ENCODE measurements around the gene CASP3.

CASP3 gene

DNA sequence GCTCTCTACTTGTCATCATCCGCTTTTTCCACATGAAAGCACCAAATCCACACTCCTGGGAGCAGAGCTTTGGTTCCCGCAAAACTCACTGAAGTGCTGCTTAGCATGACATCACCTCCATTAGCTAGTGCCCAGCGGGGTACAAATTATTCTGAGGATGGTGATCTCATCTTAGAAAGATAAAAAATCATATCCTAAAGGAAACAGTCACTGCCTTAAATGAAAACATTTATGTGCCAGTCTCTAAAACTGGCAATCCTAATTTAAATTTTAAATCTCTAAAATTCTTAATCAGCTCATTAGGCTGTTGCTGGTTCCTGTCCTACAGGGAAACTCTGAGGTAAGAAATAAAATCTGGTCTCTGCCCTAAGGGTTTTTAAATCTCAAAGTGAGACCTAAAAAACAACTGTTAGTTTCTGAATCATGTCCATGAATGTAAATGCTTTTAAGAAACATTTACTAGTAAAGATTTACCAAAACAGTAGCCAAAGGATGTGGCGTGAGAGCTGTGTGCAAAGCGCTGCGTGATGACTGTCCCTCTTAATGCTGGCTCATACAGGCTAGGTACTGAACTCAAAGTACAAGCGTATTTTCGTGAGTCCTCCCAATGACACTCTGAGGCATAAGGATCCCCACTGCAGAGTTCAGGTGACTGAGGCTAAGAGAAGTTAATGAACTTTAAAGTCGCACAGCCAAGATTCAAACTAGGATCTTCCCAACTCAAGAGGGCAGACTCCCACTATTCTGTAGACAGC is 4.5 kb downstream of the CASP3 start:
- H3K4me2 ChIP-seq (ENCODE audit: low read depth, low read length, poor library complexity, severe bottlenecking), result peak overlapping the region; percentile 98

DNA sequence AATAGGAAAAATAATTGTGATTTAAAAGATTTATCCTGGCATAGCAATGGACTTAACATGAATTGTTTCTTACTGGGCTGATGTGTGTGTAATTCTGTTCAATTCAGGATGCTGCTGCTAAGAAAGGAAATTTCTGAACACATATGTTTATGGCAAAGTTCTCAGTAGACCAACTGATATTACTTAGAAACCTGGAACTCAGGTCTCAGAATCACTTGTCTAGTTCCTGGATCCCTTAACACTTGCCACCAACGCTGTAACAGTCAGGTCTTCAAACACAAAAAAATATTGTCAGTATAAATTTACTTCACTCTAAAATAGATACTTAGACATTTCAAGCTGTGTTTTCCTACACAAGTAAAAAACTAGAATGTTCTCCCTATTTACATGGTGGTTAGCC is 5.5 kb downstream of the CASP3 start:
- H3K4me2 ChIP-seq (ENCODE audit: low read depth, low read length, poor library complexity, severe bottlenecking), result peak overlapping the region; percentile 46
- no peaks in the 10 kb centered on the region for H3K27me3 ChIP-seq (ENCODE audit: insufficient read depth, low read length, poor library complexity, severe bottlenecking)
- H3K4me1 ChIP-seq (ENCODE audit: insufficient read depth, low read length, poor library complexity, severe bottlenecking), result peaks cover 61% of the 10 kb centered on the region
- TF ChIP-seq, protein P1, sequence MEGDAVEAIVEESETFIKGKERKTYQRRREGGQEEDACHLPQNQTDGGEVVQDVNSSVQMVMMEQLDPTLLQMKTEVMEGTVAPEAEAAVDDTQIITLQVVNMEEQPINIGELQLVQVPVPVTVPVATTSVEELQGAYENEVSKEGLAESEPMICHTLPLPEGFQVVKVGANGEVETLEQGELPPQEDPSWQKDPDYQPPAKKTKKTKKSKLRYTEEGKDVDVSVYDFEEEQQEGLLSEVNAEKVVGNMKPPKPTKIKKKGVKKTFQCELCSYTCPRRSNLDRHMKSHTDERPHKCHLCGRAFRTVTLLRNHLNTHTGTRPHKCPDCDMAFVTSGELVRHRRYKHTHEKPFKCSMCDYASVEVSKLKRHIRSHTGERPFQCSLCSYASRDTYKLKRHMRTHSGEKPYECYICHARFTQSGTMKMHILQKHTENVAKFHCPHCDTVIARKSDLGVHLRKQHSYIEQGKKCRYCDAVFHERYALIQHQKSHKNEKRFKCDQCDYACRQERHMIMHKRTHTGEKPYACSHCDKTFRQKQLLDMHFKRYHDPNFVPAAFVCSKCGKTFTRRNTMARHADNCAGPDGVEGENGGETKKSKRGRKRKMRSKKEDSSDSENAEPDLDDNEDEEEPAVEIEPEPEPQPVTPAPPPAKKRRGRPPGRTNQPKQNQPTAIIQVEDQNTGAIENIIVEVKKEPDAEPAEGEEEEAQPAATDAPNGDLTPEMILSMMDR (conservative IDR thresholded peaks at IDR 0.05; ENCODE audit: low read length), result no peak
- no peak for TF ChIP-seq EZH2phosphoT487 (IDR thresholded peaks at IDR 0.05; ENCODE audit: borderline replicate concordance)
- H2AFZ ChIP-seq (ENCODE audit: low read length), result no peak overlapping the region
- H3K4me3 ChIP-seq (ENCODE audit: low read length, poor library complexity, severe bottlenecking), result no peak overlapping the region
- H3K36me3 ChIP-seq (ENCODE audit: insufficient read depth, low read length), result peaks cover 2% of the 10 kb centered on the region; the same call in 1 of the 2 replicates
- peaks cover 80% of the 10 kb centered on the region for H4K20me1 ChIP-seq (ENCODE audit: insufficient read depth, low read length, poor library complexity, severe bottlenecking)
- no peaks in the 10 kb centered on the region for H3K9me3 ChIP-seq (ENCODE audit: insufficient read depth, low read depth, low read length)
- no peak overlapping the region for H3K9ac ChIP-seq (ENCODE audit: low read depth, low read length, poor library complexity, severe bottlenecking)
- peaks cover 99% of the 10 kb centered on the region for H3K79me2 ChIP-seq (ENCODE audit: insufficient read depth, low read length)
- no peaks in the 10 kb centered on the region for H3K9me2 ChIP-seq (replicated peaks; ENCODE audit: low read depth, low read length)
- no peaks in the 10 kb centered on the region for H3F3A ChIP-seq (ENCODE audit: low read depth)

More for the DNA sequence above, 4.5 kb downstream of the CASP3 start:
- no peaks in the 10 kb centered on the region for H3K27me3 ChIP-seq (ENCODE audit: insufficient read depth, low read length, poor library complexity, severe bottlenecking)
- H3K79me2 ChIP-seq (ENCODE audit: insufficient read depth, low read length), result peaks cover 95% of the 10 kb centered on the region
- H3K36me3 ChIP-seq (ENCODE audit: insufficient read depth, low read length), result no peaks in the 10 kb centered on the region
- H3K9ac ChIP-seq (ENCODE audit: low read depth, low read length, poor library complexity, severe bottlenecking), result no peak overlapping the region
- TF ChIP-seq, protein P1 (conservative IDR thresholded peaks at IDR 0.05; ENCODE audit: low read length), result no peak
- no peak for TF ChIP-seq EZH2phosphoT487 (IDR thresholded peaks at IDR 0.05; ENCODE audit: borderline replicate concordance)
- no peaks in the 10 kb centered on the region for H3K9me3 ChIP-seq (ENCODE audit: insufficient read depth, low read depth, low read length)
- 0 out of 2 replicates have a peak, but pooled peaks cover 2% of the 10 kb centered on the region for H3F3A ChIP-seq (ENCODE audit: low read depth)
- peak overlapping the region; percentile 92 for H3K4me3 ChIP-seq (ENCODE audit: low read length, poor library complexity, severe bottlenecking)
- no peaks in the 10 kb centered on the region for H3K9me2 ChIP-seq (replicated peaks; ENCODE audit: low read depth, low read length)
- H4K20me1 ChIP-seq (ENCODE audit: insufficient read depth, low read length, poor library complexity, severe bottlenecking), result peaks cover 74% of the 10 kb centered on the region
- H3K4me1 ChIP-seq (ENCODE audit: insufficient read depth, low read length, poor library complexity, severe bottlenecking), result peaks cover 51% of the 10 kb centered on the region
- H2AFZ ChIP-seq (ENCODE audit: low read length), result no peak overlapping the region

DNA sequence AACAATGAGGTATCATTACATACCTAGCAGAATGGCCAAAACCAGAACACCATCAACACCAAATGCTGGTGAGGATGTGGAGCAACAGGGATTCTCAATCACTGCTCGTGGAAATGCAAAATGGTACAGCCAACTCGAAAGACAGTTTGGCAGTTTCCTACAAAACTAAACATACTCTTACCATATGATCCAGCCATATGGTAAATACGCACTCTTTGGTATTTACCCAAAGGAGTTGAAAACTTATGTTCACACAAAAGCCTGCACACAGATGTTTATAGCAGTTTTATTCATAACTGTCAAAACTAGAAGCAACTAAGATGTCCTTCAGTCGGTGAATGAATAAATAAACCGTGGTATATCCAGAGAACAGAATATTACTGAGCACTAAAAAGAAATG is 7.8 kb downstream of the CASP3 start:
- Histone ChIP-seq H3F3A (ENCODE audit: low read depth) (no peaks in the 10 kb centered on the region), H3K36me3 (ENCODE audit: insufficient read depth, low read length) (peaks cover 18% of the 10 kb centered on the region), H3K4me1 (ENCODE audit: insufficient read depth, low read length, poor library complexity, severe bottlenecking) (peaks cover 56% of the 10 kb centered on the region), H2AFZ (ENCODE audit: low read length) (no peak overlapping the region), H3K9ac (ENCODE audit: low read depth, low read length, poor library complexity, severe bottlenecking) (no peak overlapping the region), H3K4me2 (ENCODE audit: low read depth, low read length, poor library complexity, severe bottlenecking) (peak overlapping the region; percentile 27), H4K20me1 (ENCODE audit: insufficient read depth, low read length, poor library complexity, severe bottlenecking) (peaks cover 65% of the 10 kb centered on the region), H3K4me3 (ENCODE audit: low read length, poor library complexity, severe bottlenecking) (no peak overlapping the region), H3K9me2 (replicated peaks; ENCODE audit: low read depth, low read length) (no peaks in the 10 kb centered on the region), H3K79me2 (ENCODE audit: insufficient read depth, low read length) (peaks cover 94% of the 10 kb centered on the region), H3K9me3 (ENCODE audit: insufficient read depth, low read depth, low read length) (no peaks in the 10 kb centered on the region), H3K27me3 (ENCODE audit: insufficient read depth, low read length, poor library complexity, severe bottlenecking) (no peaks in the 10 kb centered on the region)
- no peak for TF ChIP-seq EZH2phosphoT487 (IDR thresholded peaks at IDR 0.05; ENCODE audit: borderline replicate concordance)
- TF ChIP-seq, protein P1 (conservative IDR thresholded peaks at IDR 0.05; ENCODE audit: low read length), result no peak
